COR-L47 (cell line): ENCODE measurements around the gene RBPJL.

Experiments used
- DNase-seq: peaks from one replicate; lab custom pipeline; 2025; lab: John Stamatoyannopoulos, UW

RBPJL gene

GRCh38 chr20:45293041-45294002 lies 13.3 kb upstream of the RBPJL start:
- peak; percentile 81 for DNase-seq

GRCh38 chr20:45294003-45294368 lies 12.7 kb upstream of the RBPJL start:
- DNase-seq = no peak

GRCh38 chr20:45294659-45295058 lies 12.0 kb upstream of the RBPJL start:
- no peak for DNase-seq

GRCh38 chr20:45297786-45298497 lies 8.7 kb upstream of the RBPJL start:
- no peak for DNase-seq

GRCh38 chr20:45299786-45300185 lies 6.9 kb upstream of the RBPJL start:
- no peak for DNase-seq

GRCh38 chr20:45300961-45301360 lies 5.7 kb upstream of the RBPJL start:
- DNase-seq = peak; percentile 8

GRCh38 chr20:45301824-45302271 lies 4.8 kb upstream of the RBPJL start:
- no peak for DNase-seq

- no peak for DNase-seq
Measured at GRCh38 chr20:45303586-45304463, 2.8 kb upstream of the RBPJL start.

GRCh38 chr20:45304464-45304999 lies 2.1 kb upstream of the RBPJL start:
- no peak for DNase-seq

- DNase-seq = no peak
Measured at GRCh38 chr20:45305262-45305661, 1.4 kb upstream of the RBPJL start.

- no peak for DNase-seq
Measured at GRCh38 chr20:45307076-45307640, 518 bp downstream of the RBPJL start.

GRCh38 chr20:45308117-45308778 lies 1.6 kb downstream of the RBPJL start, which contains the start of gene MATN4:
Gene MATN4, minus strand, starts transcription at chr20:45308299. Its CDS starts 2,717 bp downstream, at chr20:45305582.
- DNase-seq = no peak

- DNase-seq = no peak
Measured at GRCh38 chr20:45309075-45309474, 2.4 kb downstream of the RBPJL start.

GRCh38 chr20:45311589-45312211 lies 5.1 kb downstream of the RBPJL start:
- DNase-seq = peak; percentile 32

GRCh38 chr20:45312241-45312640 lies 5.6 kb downstream of the RBPJL start:
- no peak for DNase-seq

GRCh38 chr20:45313065-45313695 lies 6.5 kb downstream of the RBPJL start:
- no peak for DNase-seq

- no peak for DNase-seq
Measured at GRCh38 chr20:45313943-45314342, 7.3 kb downstream of the RBPJL start.

GRCh38 chr20:45315672-45316071 lies 9.0 kb downstream of the RBPJL start:
- DNase-seq = no peak

GRCh38 chr20:45316150-45317080 lies 9.8 kb downstream of the RBPJL start:
- DNase-seq = no peak
